ENCODE measurements around the gene CDC42BPG.

GRCh38 chr11:64850979-64851567 is 6.6 kb upstream of the CDC42BPG start:
- no peak for TF ChIP-seq CTCF (tag by site-specific recombination; IDR thresholded peaks at IDR 0.05)
- no peak for TF ChIP-seq ZNF629 (tag by site-specific recombination; IDR thresholded peaks at IDR 0.05)
- no peak for TF ChIP-seq ZBTB21 (tag by site-specific recombination; IDR thresholded peaks at IDR 0.05)
- TF ChIP-seq ZBTB1 (tag by site-specific recombination; IDR thresholded peaks at IDR 0.05) = no peak
- no peak for TF ChIP-seq YY1 (tag by site-specific recombination; IDR thresholded peaks at IDR 0.05)
- no peak for TF ChIP-seq ZNF324 (tag by site-specific recombination; IDR thresholded peaks at IDR 0.05)
- no peak for TF ChIP-seq ZNF792 (tag by site-specific recombination; IDR thresholded peaks at IDR 0.05)
- no peak for TF ChIP-seq ZBTB44 (tag by site-specific recombination; IDR thresholded peaks at IDR 0.05)

All from HEK293 (cell line).